H9 (cell line): ENCODE results near the gene WHAMM. TPM values are rescaled to one million over a fixed set of nuclear protein-coding genes. Genes with fewer than 3 reads are reported as not detected.

Experiments used
- DNase-seq: peaks from one replicate; pipeline ENCODE4 v3.0.0-alpha.2; 2017
- H2AFZ ChIP-seq: one replicate; pipeline ENCODE4 v1.6.1; 2013; ENCODE audit warnings: mild to moderate bottlenecking, low read length, control low read depth, moderate library complexity
- H2AK5ac ChIP-seq: 2 replicates; pipeline ENCODE4 v1.6.1; 2013; ENCODE audit warnings: low read length, control low read depth, mixed read lengths; ENCODE audit not compliant: insufficient read length
- H2BK120ac ChIP-seq: one replicate; pipeline ENCODE4 v1.6.1; 2013; ENCODE audit warnings: low read depth, mild to moderate bottlenecking, low read length, control low read depth, inconsistent platforms; ENCODE audit not compliant: poor library complexity, severe bottlenecking
- H2BK12ac ChIP-seq: 2 replicates; pipeline ENCODE4 v1.6.1; 2013; ENCODE audit warnings: low read length, control low read depth, mixed read lengths, low read depth; ENCODE audit not compliant: insufficient read length
- H2BK15ac ChIP-seq: 2 replicates; pipeline ENCODE4 v1.6.1; 2013; ENCODE audit warnings: low read depth, low read length, control low read depth
- H2BK20ac ChIP-seq: one replicate; pipeline ENCODE4 v1.6.1; 2013; ENCODE audit warnings: low read depth, mild to moderate bottlenecking, low read length, control low read depth, inconsistent platforms; ENCODE audit not compliant: poor library complexity, severe bottlenecking
- H2BK5ac ChIP-seq: 2 replicates; pipeline ENCODE4 v1.6.1; 2013; ENCODE audit warnings: low read length, control low read depth, mixed read lengths; ENCODE audit not compliant: insufficient read length
- H3K14ac ChIP-seq: 2 replicates; pipeline ENCODE4 v1.6.1; 2013; ENCODE audit warnings: low read length, control low read depth; ENCODE audit not compliant: insufficient read depth
- H3K18ac ChIP-seq: 2 replicates; pipeline ENCODE4 v1.6.1; 2013; ENCODE audit warnings: low read depth, mild to moderate bottlenecking, mixed read lengths, low read length, control low read depth; ENCODE audit not compliant: insufficient read length
- H3K23ac ChIP-seq: 2 replicates; pipeline ENCODE4 v1.6.1; 2013; ENCODE audit warnings: low read length, control low read depth, mixed read lengths, low read depth; ENCODE audit not compliant: insufficient read length
- H3K23me2 ChIP-seq: 2 replicates; pipeline ENCODE4 v1.6.1; 2013; ENCODE audit warnings: low read depth, mild to moderate bottlenecking, mixed read lengths, low read length, control low read depth; ENCODE audit not compliant: insufficient read length, poor library complexity, severe bottlenecking
- H3K27ac ChIP-seq: 2 replicates; pipeline ENCODE4 v1.5.1; 2013; ENCODE audit warnings: low read length, control low read depth, mixed read lengths, low read depth; ENCODE audit not compliant: insufficient read length
- H3K27me3 ChIP-seq: 2 replicates; pipeline ENCODE4 v1.6.1; 2013; ENCODE audit warnings: low read length, control low read depth, inconsistent platforms; ENCODE audit not compliant: insufficient read depth
- H3K4ac ChIP-seq: 2 replicates; pipeline ENCODE4 v1.6.1; 2013; ENCODE audit warnings: low read depth, mild to moderate bottlenecking, control low read depth, inconsistent platforms, low read length, moderate library complexity
- H3K4me1 ChIP-seq: 2 replicates; pipeline ENCODE4 v1.6.1; 2013; ENCODE audit warnings: low read length, control low read depth, inconsistent platforms; ENCODE audit not compliant: insufficient read depth
- H3K4me2 ChIP-seq: 2 replicates; pipeline ENCODE4 v1.6.1; 2013; ENCODE audit warnings: low read length, control low read depth, mixed read lengths; ENCODE audit not compliant: insufficient read length, insufficient read depth
- H3K56ac ChIP-seq: 2 replicates; pipeline ENCODE4 v1.6.1; 2013; ENCODE audit warnings: low read depth, mild to moderate bottlenecking, mixed read lengths, low read length, control low read depth; ENCODE audit not compliant: insufficient read length
- H3K79me1 ChIP-seq: 2 replicates; pipeline ENCODE4 v1.6.1; 2013; ENCODE audit warnings: low read depth, mild to moderate bottlenecking, moderate library complexity, low read length, control low read depth, inconsistent platforms; ENCODE audit not compliant: insufficient read depth, poor library complexity, severe bottlenecking
- H3K79me2 ChIP-seq: 2 replicates; pipeline ENCODE4 v1.6.1; 2013; ENCODE audit warnings: low read length, control low read depth, inconsistent platforms; ENCODE audit not compliant: insufficient read depth
- H3K9ac ChIP-seq: 2 replicates; pipeline ENCODE4 v1.6.1; 2013; ENCODE audit warnings: low read length, control low read depth, mixed read lengths; ENCODE audit not compliant: insufficient read length; ENCODE audit errors: extremely low read depth
- H3K9me3 ChIP-seq: one replicate; pipeline ENCODE4 v1.6.1; 2013; ENCODE audit warnings: low read depth, low read length, inconsistent platforms; ENCODE audit not compliant: control insufficient read depth
- H3T11ph ChIP-seq: one replicate; pipeline ENCODE4 v1.6.1; 2013; ENCODE audit warnings: mild to moderate bottlenecking, low read length, control low read depth, inconsistent platforms
- H4K20me1 ChIP-seq: one replicate; pipeline ENCODE4 v1.6.1; 2013; ENCODE audit not compliant: control insufficient read depth, insufficient read length, insufficient read depth
- H4K5ac ChIP-seq: 2 replicates; pipeline ENCODE4 v1.6.1; 2013; ENCODE audit warnings: low read depth, mild to moderate bottlenecking, mixed read lengths, low read length, control low read depth; ENCODE audit not compliant: insufficient read length
- H4K8ac ChIP-seq: replicated peaks from 2 replicates; pipeline ENCODE4 v1.6.1; 2013; ENCODE audit warnings: low read length, control low read depth, mixed read lengths, low read depth; ENCODE audit not compliant: insufficient read length
- H4K91ac ChIP-seq: 2 replicates; pipeline ENCODE4 v1.6.1; 2013; ENCODE audit warnings: low read depth, mild to moderate bottlenecking, moderate library complexity, mixed read lengths, low read length, control low read depth; ENCODE audit not compliant: insufficient read length
- H3K27ac Mint-ChIP-seq, 3 experiments: 2 replicates in 2 of 3; 3 replicates in 1 of 3; pipeline ENCODE4 v1.8.0; 2020 to 2021; ENCODE audit warnings: mixed read lengths in 3 of 3, mild to moderate bottlenecking in 1 of 3, moderate library complexity in 1 of 3
- H3K27me3 Mint-ChIP-seq: 2 replicates; pipeline ENCODE4 v1.8.0; 2021; ENCODE audit warnings: low read depth, mild to moderate bottlenecking, moderate library complexity, mixed read lengths
- H3K36me3 Mint-ChIP-seq, 3 experiments: 2 replicates in 2 of 3; 3 replicates in 1 of 3; pipeline ENCODE4 v1.8.0; 2020 to 2021; ENCODE audit warnings: low read depth in 3 of 3, mixed read lengths in 3 of 3; ENCODE audit not compliant: insufficient read depth in 1 of 3
- H3K4me1 Mint-ChIP-seq, 2 experiments: 2 replicates each; pipeline ENCODE4 v1.8.0; 2020; ENCODE audit warnings: mixed read lengths in 2 of 2
- H3K4me3 Mint-ChIP-seq, 2 experiments: 2 replicates in 1 of 2; 3 replicates in 1 of 2; pipeline ENCODE4 v1.8.0; 2020 to 2021; ENCODE audit warnings: mild to moderate bottlenecking in 2 of 2, mixed read lengths in 2 of 2, moderate library complexity in 1 of 2
- H3K9me3 Mint-ChIP-seq, 2 experiments: 2 replicates in 1 of 2; 3 replicates in 1 of 2; pipeline ENCODE4 v1.8.0; 2020; ENCODE audit warnings: mild to moderate bottlenecking in 2 of 2, mixed read lengths in 2 of 2, moderate library complexity in 1 of 2
- CTCF ChIP-seq: fragments of 200-600 bp; sonication (generic); conservative IDR thresholded peaks from 3 replicates; pipeline ENCODE4 v1.8.0; 2021; ENCODE audit warnings: antibody characterized with exemption, mild to moderate bottlenecking
- WGBS: extraction: QIAGEN DNeasy Blood & Tissue Kit; methylation state at CpG from one replicate; pipeline ENCODE4 v1.1.7; 2013; ENCODE audit warnings: missing lambda C conversion rate, low lambda C conversion rate, mixed read lengths; ENCODE audit not compliant: insufficient read length; ENCODE audit errors: extremely low coverage; 5-methylcytosine and 5-hydroxymethylcytosine counted together
- total RNA-seq: library from RNA; stranded (reverse); gene quantifications from 2 replicates; pipeline ENCODE4 v1.2.1, GENCODE V29; 2021

WHAMM gene
- total RNA-seq, 1 experiment from 2014 or later, result 3.0 TPM

GRCh38 chr15:82878325-82878724, 68.9 kb downstream of the WHAMM start:
- Mint-ChIP-seq H3K4me1 (peaks cover 0 to 12% of the 10 kb centered on the region in 2 experiments; a peak in 3 of 4 replicates), H3K27me3 (peaks cover 2% of the 10 kb centered on the region; the same call in 1 of the 2 replicates), H3K36me3 (no peaks in the 10 kb centered on the region), H3K9me3 (no peaks in the 10 kb centered on the region), H3K4me3 (no peak overlapping the region), H3K27ac (no peak overlapping the region)
- Histone ChIP-seq H3K9ac (no peak overlapping the region), H4K20me1 (no peaks in the 10 kb centered on the region), H3K23me2 (no peaks in the 10 kb centered on the region), H2BK20ac (no peak overlapping the region), H3K4me1 (no peaks in the 10 kb centered on the region), H3T11ph (no peak overlapping the region), H2BK5ac (no peak overlapping the region), H2BK15ac (no peak overlapping the region), H3K18ac (no peak overlapping the region), H3K4me2 (no peak overlapping the region), H3K27ac (no peak overlapping the region), H2BK120ac (no peak overlapping the region), H2BK12ac (no peak overlapping the region), H3K14ac (no peak overlapping the region), H4K91ac (no peak overlapping the region), H4K8ac (no peak overlapping the region), H3K79me2 (no peaks in the 10 kb centered on the region), H4K5ac (no peak overlapping the region), H3K23ac (no peak overlapping the region), H3K56ac (no peak overlapping the region), H3K79me1 (no peaks in the 10 kb centered on the region), H3K9me3 (no peaks in the 10 kb centered on the region), H2AK5ac (no peak overlapping the region), H3K4ac (no peak overlapping the region), H3K27me3 (no peaks in the 10 kb centered on the region), H2AFZ (no peak overlapping the region)
- no peak for DNase-seq
- no CpG with 5 or more reads among the region's 5 CpGs for WGBS
- no peak for TF ChIP-seq CTCF
